ENCODE results near the gene ITPR1. TPM values are rescaled to one million over a fixed set of nuclear protein-coding genes. Genes with fewer than 3 reads are reported as not detected.

Gene ITPR1
- total RNA-seq, 1 experiment from 2014 or later: 11.3 TPM

- no peak overlapping the region for H3K27ac ChIP-seq
- no peaks in the 10 kb centered on the region for H3K9me3 ChIP-seq (ENCODE audit: insufficient read depth, low read depth)
- no peak overlapping the region for H3K4me2 ChIP-seq
- no TSS peak for BruUV-seq (replicated peaks)
- no peaks in the 10 kb centered on the region for H3K4me1 ChIP-seq (replicated peaks; ENCODE audit: insufficient read depth)
- H4K20me1 ChIP-seq (ENCODE audit: insufficient read depth): no peaks in the 10 kb centered on the region
- no peak overlapping the region for H2AFZ ChIP-seq
- H3K79me2 ChIP-seq (ENCODE audit: low read depth): no peaks in the 10 kb centered on the region
- ChIA-PET CTCF (no interaction called here), POLR2A (ENCODE audit: unreplicated experiment) (no interaction called here)
- H3K27me3 ChIP-seq (ENCODE audit: insufficient read depth, low read depth): no peaks in the 10 kb centered on the region
- intact Hi-C loops (cut with micrococcal nuclease; ENCODE audit: unreplicated experiment): no loop called here
- DNase-seq: peak in 1 of 2 experiments; percentile 8
- H3K9me2 ChIP-seq (ENCODE audit: insufficient read depth): no peaks in the 10 kb centered on the region
- no peaks in the 10 kb centered on the region for H3K36me3 ChIP-seq (ENCODE audit: low read depth)
- H3K4me3 ChIP-seq: no peak overlapping the region
- no peaks in the 10 kb centered on the region for H3F3A ChIP-seq (ENCODE audit: insufficient read depth, low read depth)
- no peak for TF ChIP-seq EZH2 (IDR thresholded peaks at IDR 0.05; ENCODE audit: low read depth)
- TF ChIP-seq CTCF (conservative IDR thresholded peaks at IDR 0.05): no peak
Measured at GRCh38 chr3:4757575-4758248, 264.6 kb downstream of the ITPR1 start.

- H3K36me3 ChIP-seq (ENCODE audit: low read depth): no peaks in the 10 kb centered on the region
- intact Hi-C loops (cut with micrococcal nuclease; ENCODE audit: unreplicated experiment): no loop called here
- no peak for DNase-seq
- H3K4me2 ChIP-seq: no peak overlapping the region
- no peaks in the 10 kb centered on the region for H3K9me3 ChIP-seq (ENCODE audit: insufficient read depth, low read depth)
- BruUV-seq (replicated peaks): no TSS peak
- CTCF ChIA-PET: no interaction called here
- H4K20me1 ChIP-seq (ENCODE audit: insufficient read depth): no peaks in the 10 kb centered on the region
- no peak overlapping the region for H2AFZ ChIP-seq
- no peaks in the 10 kb centered on the region for H3K9me2 ChIP-seq (ENCODE audit: insufficient read depth)
- H3K27ac ChIP-seq: no peak overlapping the region
- H3K79me2 ChIP-seq (ENCODE audit: low read depth): no peaks in the 10 kb centered on the region
- no peaks in the 10 kb centered on the region for H3F3A ChIP-seq (ENCODE audit: insufficient read depth, low read depth)
- POLR2A ChIA-PET (ENCODE audit: unreplicated experiment): no interaction called here
- TF ChIP-seq CTCF (conservative IDR thresholded peaks at IDR 0.05): no peak
- TF ChIP-seq EZH2 (IDR thresholded peaks at IDR 0.05; ENCODE audit: low read depth): no peak
- no peaks in the 10 kb centered on the region for H3K4me1 ChIP-seq (replicated peaks; ENCODE audit: insufficient read depth)
- no peaks in the 10 kb centered on the region for H3K27me3 ChIP-seq (ENCODE audit: insufficient read depth, low read depth)
- H3K4me3 ChIP-seq: no peak overlapping the region
Measured at GRCh38 chr3:4758249-4758860, 265.2 kb downstream of the ITPR1 start.

GRCh38 chr3:4758957-4759656 is 266.0 kb downstream of the ITPR1 start:
- H3K4me1 ChIP-seq (replicated peaks; ENCODE audit: insufficient read depth): no peaks in the 10 kb centered on the region
- H3K9me3 ChIP-seq (ENCODE audit: insufficient read depth, low read depth): no peaks in the 10 kb centered on the region
- H2AFZ ChIP-seq: no peak overlapping the region
- no peak overlapping the region for H3K27ac ChIP-seq
- no peaks in the 10 kb centered on the region for H3K27me3 ChIP-seq (ENCODE audit: insufficient read depth, low read depth)
- no peaks in the 10 kb centered on the region for H3K36me3 ChIP-seq (ENCODE audit: low read depth)
- H4K20me1 ChIP-seq (ENCODE audit: insufficient read depth): no peaks in the 10 kb centered on the region
- ChIA-PET POLR2A (ENCODE audit: unreplicated experiment) (no interaction called here), CTCF (no interaction called here)
- no peaks in the 10 kb centered on the region for H3F3A ChIP-seq (ENCODE audit: insufficient read depth, low read depth)
- H3K4me3 ChIP-seq: no peak overlapping the region
- intact Hi-C loops (cut with micrococcal nuclease; ENCODE audit: unreplicated experiment): no loop called here
- no peaks in the 10 kb centered on the region for H3K79me2 ChIP-seq (ENCODE audit: low read depth)
- no peak for TF ChIP-seq EZH2 (IDR thresholded peaks at IDR 0.05; ENCODE audit: low read depth)
- no peak for TF ChIP-seq CTCF (conservative IDR thresholded peaks at IDR 0.05)
- no TSS peak for BruUV-seq (replicated peaks)
- H3K9me2 ChIP-seq (ENCODE audit: insufficient read depth): no peaks in the 10 kb centered on the region
- H3K4me2 ChIP-seq: no peak overlapping the region
- DNase-seq: no peak

Data from PC-9 (cell line).